Dedifferentiated amniotic fluid mesenchymal stem cell (primary cell): Measurements from ENCODE around the gene JAKMIP1.

Experiments used
- DNase-seq: peaks from one replicate; pipeline ENCODE4 v3.0.0-alpha.2; 2016; ENCODE audit errors: extremely low spot score

JAKMIP1 gene

GRCh38 chr4:6065166-6065565 is 135.2 kb downstream of the JAKMIP1 start:
- DNase-seq = no peak

GRCh38 chr4:6064383-6064782 is 136.0 kb downstream of the JAKMIP1 start:
- no peak for DNase-seq

GRCh38 chr4:6063684-6064083 is 136.7 kb downstream of the JAKMIP1 start:
- DNase-seq = no peak

GRCh38 chr4:6062133-6062532 is 138.2 kb downstream of the JAKMIP1 start:
- no peak for DNase-seq

GRCh38 chr4:6059375-6059805 is 141.0 kb downstream of the JAKMIP1 start:
- DNase-seq = no peak

- no peak for DNase-seq
Measured at GRCh38 chr4:6058531-6059374, 141.6 kb downstream of the JAKMIP1 start.

- DNase-seq = no peak
Measured at GRCh38 chr4:6056976-6057766, 143.2 kb downstream of the JAKMIP1 start.

GRCh38 chr4:6055436-6055835 is 144.9 kb downstream of the JAKMIP1 start:
- no peak for DNase-seq

GRCh38 chr4:6055030-6055429 is 145.3 kb downstream of the JAKMIP1 start:
- DNase-seq = no peak

GRCh38 chr4:6054162-6054922 is 146.0 kb downstream of the JAKMIP1 start:
- DNase-seq = no peak

GRCh38 chr4:6052679-6053078 is 147.7 kb downstream of the JAKMIP1 start:
- no peak for DNase-seq

- DNase-seq = no peak
Measured at GRCh38 chr4:6050551-6050950, 149.8 kb downstream of the JAKMIP1 start.

- DNase-seq = no peak
Measured at GRCh38 chr4:6049985-6050384, 150.4 kb downstream of the JAKMIP1 start.

- DNase-seq = no peak
Measured at GRCh38 chr4:6049278-6049677, 151.1 kb downstream of the JAKMIP1 start.

GRCh38 chr4:6048537-6048936 is 151.8 kb downstream of the JAKMIP1 start:
- no peak for DNase-seq

- no peak for DNase-seq
Measured at GRCh38 chr4:6047130-6047673, 153.1 kb downstream of the JAKMIP1 start.

- no peak for DNase-seq
Measured at GRCh38 chr4:6046526-6047129, 153.7 kb downstream of the JAKMIP1 start.

GRCh38 chr4:6044805-6045204 is 155.5 kb downstream of the JAKMIP1 start:
- no peak for DNase-seq

GRCh38 chr4:6044276-6044675 is 156.1 kb downstream of the JAKMIP1 start:
- DNase-seq = no peak

- no peak for DNase-seq
Measured at GRCh38 chr4:6043843-6044242, 156.5 kb downstream of the JAKMIP1 start.

- no peak for DNase-seq
Measured at GRCh38 chr4:6043188-6043587, 157.2 kb downstream of the JAKMIP1 start.
